HEK293 (cell line): Measurements from ENCODE around the gene YWHAG.

Experiments
- ATF2 ChIP-seq: fragments of 450-650 bp; formaldehyde crosslinking; IDR thresholded peaks from 2 replicates; pipeline ENCODE4 v1.5.1; 2016; ENCODE audit warnings: missing biosample characterization, missing genetic modification characterization, low read depth
- BCL11A ChIP-seq: fragments of 450-650 bp; formaldehyde crosslinking; IDR thresholded peaks from 2 replicates; pipeline ENCODE4 v1.5.1; 2016; ENCODE audit warnings: low read depth, missing biosample characterization, missing genetic modification characterization
- CTCF ChIP-seq: fragments of 450-650 bp; formaldehyde crosslinking; IDR thresholded peaks from 2 replicates; pipeline ENCODE4 v1.5.1; 2016; ENCODE audit warnings: missing biosample characterization, missing genetic modification characterization
- EGR2 ChIP-seq: fragments of 450-650 bp; formaldehyde crosslinking; IDR thresholded peaks from 2 replicates; pipeline ENCODE4 v1.5.1; 2016; ENCODE audit warnings: low read depth, missing biosample characterization, missing genetic modification characterization
- KLF7 ChIP-seq: fragments of 450-650 bp; formaldehyde crosslinking; IDR thresholded peaks from 2 replicates; pipeline ENCODE4 v1.5.1; 2016; ENCODE audit warnings: missing biosample characterization, missing genetic modification characterization, borderline replicate concordance
- KLF8 ChIP-seq: fragments of 450-650 bp; formaldehyde crosslinking; IDR thresholded peaks from 2 replicates; pipeline ENCODE4 v1.5.1; 2016; ENCODE audit warnings: missing biosample characterization, missing genetic modification characterization
- PRDM6 ChIP-seq: fragments of 450-650 bp; formaldehyde crosslinking; IDR thresholded peaks from 2 replicates; pipeline ENCODE4 v1.5.1; 2017; ENCODE audit warnings: missing biosample characterization, missing genetic modification characterization
- SP7 ChIP-seq: fragments of 450-650 bp; formaldehyde crosslinking; IDR thresholded peaks from 2 replicates; pipeline ENCODE4 v1.5.1; 2016; ENCODE audit warnings: missing biosample characterization, missing genetic modification characterization
- ZBTB17 ChIP-seq: fragments of 450-650 bp; formaldehyde crosslinking; IDR thresholded peaks from 2 replicates; pipeline ENCODE4 v1.5.1; 2016; ENCODE audit warnings: missing biosample characterization, missing genetic modification characterization
- ZBTB8A ChIP-seq: fragments of 450-650 bp; formaldehyde crosslinking; IDR thresholded peaks from 2 replicates; pipeline ENCODE4 v1.5.1; 2016; ENCODE audit warnings: missing biosample characterization, missing genetic modification characterization
- ZFHX2 ChIP-seq: fragments of 450-650 bp; formaldehyde crosslinking; conservative IDR thresholded peaks from 2 replicates; pipeline ENCODE4 v1.5.1; 2016; ENCODE audit warnings: missing biosample characterization, missing genetic modification characterization
- ZNF112 ChIP-seq: fragments of 450-650 bp; formaldehyde crosslinking; IDR thresholded peaks from 2 replicates; pipeline ENCODE4 v1.5.0; 2017; ENCODE audit warnings: missing biosample characterization, missing genetic modification characterization
- ZNF2 ChIP-seq: fragments of 450-650 bp; formaldehyde crosslinking; IDR thresholded peaks from 2 replicates; pipeline ENCODE4 v1.5.1; 2016; ENCODE audit warnings: missing biosample characterization, missing genetic modification characterization
- ZNF211 ChIP-seq: fragments of 450-650 bp; formaldehyde crosslinking; IDR thresholded peaks from 2 replicates; pipeline ENCODE4 v1.5.1; 2016; ENCODE audit warnings: low read depth, missing biosample characterization, missing genetic modification characterization
- ZNF280D ChIP-seq: fragments of 450-650 bp; formaldehyde crosslinking; IDR thresholded peaks from 2 replicates; pipeline ENCODE4 v1.5.1; 2016; ENCODE audit warnings: missing biosample characterization, missing genetic modification characterization
- ZNF292 ChIP-seq: fragments of 450-650 bp; formaldehyde crosslinking; IDR thresholded peaks from 2 replicates; pipeline ENCODE4 v1.5.1; 2016; ENCODE audit warnings: low read depth, missing biosample characterization, missing genetic modification characterization, borderline replicate concordance
- ZNF324 ChIP-seq: fragments of 450-650 bp; formaldehyde crosslinking; IDR thresholded peaks from 2 replicates; pipeline ENCODE4 v1.5.1; 2016; ENCODE audit warnings: missing biosample characterization, missing genetic modification characterization
- ZNF350 ChIP-seq: fragments of 450-650 bp; formaldehyde crosslinking; IDR thresholded peaks from 2 replicates; pipeline ENCODE4 v1.5.0; 2017; ENCODE audit warnings: missing biosample characterization, mild to moderate bottlenecking, missing genetic modification characterization
- ZNF433 ChIP-seq: fragments of 450-650 bp; formaldehyde crosslinking; IDR thresholded peaks from 2 replicates; pipeline ENCODE4 v1.5.1; 2016; ENCODE audit warnings: missing biosample characterization, missing genetic modification characterization, low read depth
- ZNF488 ChIP-seq: fragments of 450-650 bp; formaldehyde crosslinking; IDR thresholded peaks from 2 replicates; pipeline ENCODE4 v1.5.1; 2016; ENCODE audit warnings: missing biosample characterization, missing genetic modification characterization
- ZNF501 ChIP-seq: fragments of 450-650 bp; formaldehyde crosslinking; IDR thresholded peaks from 2 replicates; pipeline ENCODE4 v1.5.1; 2016; ENCODE audit warnings: missing biosample characterization, missing genetic modification characterization
- ZNF514 ChIP-seq: fragments of 450-650 bp; formaldehyde crosslinking; IDR thresholded peaks from 2 replicates; pipeline ENCODE4 v1.5.1; 2016; ENCODE audit warnings: missing biosample characterization, missing genetic modification characterization
- ZNF549 ChIP-seq: fragments of 450-650 bp; IDR thresholded peaks from 2 replicates; pipeline ENCODE4 v1.5.1; 2018; ENCODE audit warnings: missing biosample characterization, missing genetic modification characterization, mild to moderate bottlenecking, inconsistent platforms, moderate library complexity
- ZNF558 ChIP-seq: fragments of 450-650 bp; formaldehyde crosslinking; IDR thresholded peaks from 2 replicates; pipeline ENCODE4 v1.5.1; 2016; ENCODE audit warnings: missing biosample characterization, missing genetic modification characterization
- ZNF560 ChIP-seq: fragments of 450-650 bp; formaldehyde crosslinking; IDR thresholded peaks from 2 replicates; pipeline ENCODE4 v1.5.1; 2017; ENCODE audit warnings: missing biosample characterization, missing genetic modification characterization, borderline replicate concordance
- ZNF571 ChIP-seq: fragments of 450-650 bp; formaldehyde crosslinking; IDR thresholded peaks from 2 replicates; pipeline ENCODE4 v1.5.0; 2017; ENCODE audit warnings: missing biosample characterization, missing genetic modification characterization
- ZNF692 ChIP-seq: fragments of 450-650 bp; formaldehyde crosslinking; IDR thresholded peaks from 2 replicates; pipeline ENCODE4 v1.5.1; 2016; ENCODE audit warnings: missing biosample characterization, missing genetic modification characterization
- ZNF785 ChIP-seq: fragments of 450-650 bp; formaldehyde crosslinking; IDR thresholded peaks from 2 replicates; pipeline ENCODE4 v1.5.1; 2016; ENCODE audit warnings: missing biosample characterization, missing genetic modification characterization
- ZNF843 ChIP-seq: fragments of 450-650 bp; formaldehyde crosslinking; IDR thresholded peaks from 2 replicates; pipeline ENCODE4 v1.5.1; 2016; ENCODE audit warnings: missing biosample characterization, missing genetic modification characterization

The YWHAG gene

GRCh38 chr7:76291351-76292212 is 67.2 kb downstream of the YWHAG start (continued):
- peak; percentile 84 for TF ChIP-seq ZFHX2
- TF ChIP-seq ZBTB8A (tag by site-specific recombination), result peak; percentile 51; the same call in 1 of the 2 replicates
- TF ChIP-seq ZNF350 (tag by site-specific recombination), result no peak
- TF ChIP-seq KLF7 (tag by site-specific recombination), result no peak
- peak; percentile 63; the same call in 1 of the 2 replicates for TF ChIP-seq ZNF501
- TF ChIP-seq EGR2 (tag by site-specific recombination), result peak; percentile 70
- TF ChIP-seq KLF8 (tag by site-specific recombination), result peak; percentile 53; the same call in 1 of the 2 replicates
- peak; percentile 70 for TF ChIP-seq ZBTB17 (tag by site-specific recombination)
- peak; percentile 84 for TF ChIP-seq SP7 (tag by site-specific recombination)
- no peak for TF ChIP-seq PRDM6 (tag by site-specific recombination)
- no peak for TF ChIP-seq ZNF292 (tag by site-specific recombination)
- peak; percentile 31; the same call in 1 of the 2 replicates for TF ChIP-seq ZNF324 (tag by site-specific recombination)
- no peak for TF ChIP-seq ZNF514 (tag by site-specific recombination)
- TF ChIP-seq ZNF211 (tag by site-specific recombination), result no peak
- no peak for TF ChIP-seq ZNF112
- no peak for TF ChIP-seq ZNF571 (tag by site-specific recombination)
- no peak for TF ChIP-seq ZNF558
- no peak for TF ChIP-seq ZNF433 (tag by site-specific recombination)
- 0 out of 2 replicates have a peak, but pooled peaks have one; percentile 43 for TF ChIP-seq BCL11A (tag by site-specific recombination)
- no peak for TF ChIP-seq ZNF785 (tag by site-specific recombination)
- no peak for TF ChIP-seq ZNF549 (tag by site-specific recombination)
- peak; percentile 67; the same call in 1 of the 2 replicates for TF ChIP-seq ZNF692 (tag by site-specific recombination)
- TF ChIP-seq ZNF488, result no peak
- TF ChIP-seq ZNF2 (tag by site-specific recombination), result no peak
- TF ChIP-seq ZNF843 (tag by site-specific recombination), result no peak
- TF ChIP-seq ZNF280D (tag by site-specific recombination), result no peak
- peak; percentile 80 for TF ChIP-seq CTCF (tag by site-specific recombination)
- no peak for TF ChIP-seq ATF2 (tag by site-specific recombination)
- no peak for TF ChIP-seq ZNF560 (tag by site-specific recombination)
